ENCODE data around the gene WWC1.
"Not testable (repeated sequence)": the region's sequence is repeated elsewhere in the genome, so short reads cannot be mapped to it uniquely, and the experiment has no call there.

The WWC1 gene

DNA sequence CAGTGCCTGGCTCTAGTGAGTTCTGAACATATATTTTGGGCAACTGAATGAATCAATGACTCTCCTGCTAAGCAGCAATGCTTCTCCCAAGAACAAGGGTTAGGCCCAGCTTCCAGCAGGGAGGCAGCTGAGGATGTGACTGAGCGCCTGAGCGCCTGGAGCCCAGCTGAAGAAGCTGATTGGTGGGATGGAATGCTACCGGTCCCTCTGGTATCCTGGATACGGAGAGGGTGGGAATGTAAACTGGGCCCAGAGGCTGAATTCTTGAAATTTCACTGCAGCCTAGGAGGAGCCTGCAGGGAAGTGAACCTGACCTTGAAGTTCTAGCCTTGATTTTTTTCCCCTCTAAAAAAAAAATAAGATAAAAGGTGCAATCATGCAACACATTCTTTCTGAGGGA is 43.2 kb downstream of the WWC1 start:
- DNase-seq (ENCODE audit: low read depth) = peak; percentile 68

DNA sequence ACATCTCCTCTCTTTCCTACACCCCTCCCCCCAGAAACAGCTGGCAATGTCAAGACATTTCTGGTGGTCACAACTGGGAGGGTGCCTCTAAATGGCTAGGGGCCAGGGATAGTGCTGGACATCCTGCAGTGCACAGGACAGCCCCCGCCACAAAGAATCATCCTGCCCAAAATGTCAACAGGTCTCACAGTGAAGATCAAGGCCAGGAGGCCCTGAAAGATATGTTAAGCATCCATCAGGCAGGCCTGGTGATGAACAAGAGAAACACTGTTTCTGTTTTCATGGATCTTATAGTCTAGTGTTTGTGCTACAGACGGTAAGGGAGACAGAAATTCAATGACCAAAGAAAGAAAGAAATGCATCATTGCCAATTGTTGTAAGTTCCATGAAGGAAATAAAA is 45.9 kb downstream of the WWC1 start:
- DNase-seq (ENCODE audit: low read depth) = no peak

DNA sequence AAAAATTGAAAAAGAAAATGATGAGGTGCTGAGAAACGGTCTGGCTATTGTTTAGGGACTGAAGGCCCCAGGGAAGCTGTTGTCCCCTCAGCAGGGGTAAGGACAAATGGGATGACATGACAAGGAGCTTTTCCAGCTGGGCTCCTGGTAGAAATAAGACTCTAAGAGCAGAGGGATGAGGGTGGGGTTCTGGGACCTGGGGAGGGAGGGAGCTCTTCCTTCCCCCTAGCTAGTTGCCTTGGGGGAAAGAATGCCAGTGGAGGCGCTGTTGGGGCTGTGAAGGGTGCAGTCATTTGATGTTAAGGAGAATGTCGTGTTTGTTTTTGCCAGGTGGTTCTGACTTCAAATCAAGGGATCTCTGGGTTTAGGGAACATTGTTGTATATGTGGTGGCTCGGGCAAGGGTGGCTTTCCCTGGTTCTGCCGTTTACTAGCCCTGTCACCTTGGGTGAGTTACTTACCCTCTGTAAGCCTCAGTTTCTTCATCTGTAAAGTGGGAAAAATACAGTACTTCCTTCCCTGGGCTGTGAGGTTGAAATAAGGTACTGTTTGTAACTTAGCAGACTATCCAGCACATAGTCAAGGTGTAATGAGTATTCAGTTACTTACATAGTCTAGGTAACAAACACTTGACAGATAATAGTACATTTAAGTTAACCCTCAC is 47.8 kb downstream of the WWC1 start:
- peak; percentile 26 for DNase-seq (ENCODE audit: low read depth)

DNA sequence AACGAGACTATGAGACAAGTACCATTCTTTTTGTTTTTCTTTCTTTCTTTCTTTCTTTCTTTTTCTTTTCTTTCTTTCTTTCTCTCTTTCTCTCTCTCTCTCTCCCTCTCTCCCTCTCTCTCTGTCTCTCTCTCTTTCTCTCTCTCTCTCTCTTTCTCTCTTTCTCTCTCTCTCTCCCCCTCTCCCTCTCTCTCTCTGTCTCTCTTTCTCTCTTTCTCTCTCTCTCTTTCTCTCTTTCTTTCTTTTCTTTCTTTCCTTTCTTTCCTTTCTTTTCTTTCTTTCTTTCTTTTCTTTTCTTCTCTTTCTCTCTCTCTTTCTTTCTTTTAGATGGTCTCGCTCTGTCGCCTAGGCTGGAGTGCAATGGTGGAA is 48.3 kb downstream of the WWC1 start:
- DNase-seq (ENCODE audit: low read depth) = not testable (repeated sequence)

DNA sequence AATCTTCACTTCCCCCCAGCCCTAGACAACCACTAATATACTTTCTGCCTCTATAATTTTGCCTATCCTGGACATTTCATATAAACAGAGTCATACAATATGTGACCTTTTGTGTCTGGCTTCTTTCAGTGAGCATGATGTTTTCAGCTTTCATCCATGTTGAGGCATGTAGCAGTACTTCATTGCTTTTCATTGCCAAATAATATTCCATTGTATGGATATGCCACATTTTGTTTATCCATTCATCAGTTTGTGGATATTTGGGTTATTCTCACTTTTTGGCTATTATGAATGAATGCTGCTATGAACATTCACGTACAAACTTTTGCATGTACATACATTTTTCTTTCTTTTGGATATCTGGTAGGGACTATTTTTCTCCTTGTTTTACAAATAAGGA is 49.0 kb downstream of the WWC1 start:
- DNase-seq (ENCODE audit: low read depth) = no peak

DNA sequence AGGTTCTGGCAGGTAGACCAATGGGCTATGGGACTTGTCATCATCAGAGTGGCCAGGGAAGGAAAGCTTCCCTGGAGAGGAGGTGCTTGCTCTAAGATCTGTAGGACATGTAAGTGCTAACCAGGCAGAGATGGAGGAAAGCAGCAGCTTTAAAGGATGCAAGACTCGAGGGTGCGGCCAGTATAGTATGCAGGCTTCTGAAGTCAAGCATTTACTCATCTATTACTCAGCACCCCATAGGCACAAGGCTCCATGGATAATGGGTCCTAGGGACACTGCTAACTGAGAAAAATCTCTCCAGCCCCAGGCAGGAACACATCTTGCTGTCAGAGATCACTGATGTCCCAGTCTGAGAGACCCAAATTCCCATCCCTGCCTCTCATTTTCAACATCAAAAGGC is 49.7 kb downstream of the WWC1 start:
- DNase-seq (ENCODE audit: low read depth) = peak; percentile 79

DNA sequence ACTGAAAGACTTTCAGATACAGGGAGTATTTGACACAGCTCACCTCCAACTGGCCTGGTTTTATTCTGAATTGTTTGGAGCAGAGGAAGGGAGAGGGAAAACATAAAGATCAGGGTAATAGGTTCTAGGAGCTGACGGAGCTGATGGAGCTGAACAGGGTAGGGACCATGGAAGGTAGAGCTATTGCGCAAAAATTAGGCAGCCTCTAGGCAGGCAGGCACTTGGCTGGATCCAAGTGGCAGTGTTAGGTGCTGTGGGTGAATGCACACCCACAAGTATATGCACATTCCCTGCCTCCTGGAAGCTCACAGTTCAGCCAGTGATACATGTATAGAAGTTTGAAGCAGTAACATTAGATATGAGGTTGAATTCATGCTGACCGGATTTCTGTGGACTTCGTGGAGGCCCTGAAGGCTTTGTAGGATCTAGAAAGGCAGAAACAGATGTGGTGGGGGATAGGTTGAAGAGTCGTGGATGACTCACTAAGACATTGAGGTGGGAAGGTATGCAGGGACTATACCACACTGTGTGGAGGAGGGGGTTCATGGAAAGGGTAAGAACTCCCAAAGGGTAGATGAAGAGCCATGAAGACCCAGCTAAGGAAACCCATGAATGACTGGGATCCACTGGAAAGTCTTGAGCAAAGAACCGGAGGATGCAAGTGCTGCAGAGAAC is 50.8 kb downstream of the WWC1 start:
- DNase-seq (ENCODE audit: low read depth) = peak; percentile 47

DNA sequence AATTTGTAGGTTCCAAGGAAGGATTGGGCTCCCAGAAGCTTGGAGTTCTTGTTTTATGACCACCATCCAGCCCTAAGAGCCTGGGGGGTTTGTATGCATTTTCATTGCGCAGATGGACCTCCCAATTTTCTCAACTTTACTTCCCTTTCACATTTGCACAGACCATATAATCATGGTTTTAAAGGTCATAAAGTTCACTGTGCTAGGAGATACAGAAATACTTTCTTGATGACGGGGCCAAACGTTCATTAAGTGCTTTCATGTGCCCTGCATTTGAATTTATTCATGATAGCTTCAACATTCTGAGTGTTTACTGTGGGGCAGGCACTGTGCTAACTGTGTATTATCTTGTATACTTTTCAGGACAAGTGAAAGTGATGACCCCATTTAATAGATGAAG is 51.5 kb downstream of the WWC1 start:
- no peak for DNase-seq (ENCODE audit: low read depth)

DNA sequence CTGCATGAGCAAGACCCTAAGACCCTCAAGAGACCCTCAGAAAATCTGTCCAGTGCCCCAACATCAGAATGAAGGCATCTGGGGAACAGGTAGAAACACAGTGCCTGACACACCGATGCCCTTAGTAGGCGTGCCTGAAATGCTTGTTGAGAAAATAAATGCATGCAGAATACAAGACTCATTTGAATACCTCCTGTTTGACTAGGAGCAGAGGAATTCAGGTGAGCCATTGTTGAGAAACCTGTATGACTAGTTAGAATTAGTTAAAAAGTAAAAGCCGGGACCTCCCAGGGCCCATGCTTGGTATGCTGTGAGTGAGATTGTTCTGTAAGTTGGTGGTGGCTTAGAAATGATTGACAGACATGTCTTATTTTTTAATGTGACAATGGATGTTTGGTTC is 55.0 kb downstream of the WWC1 start:
- no peak for DNase-seq (ENCODE audit: low read depth)

DNA sequence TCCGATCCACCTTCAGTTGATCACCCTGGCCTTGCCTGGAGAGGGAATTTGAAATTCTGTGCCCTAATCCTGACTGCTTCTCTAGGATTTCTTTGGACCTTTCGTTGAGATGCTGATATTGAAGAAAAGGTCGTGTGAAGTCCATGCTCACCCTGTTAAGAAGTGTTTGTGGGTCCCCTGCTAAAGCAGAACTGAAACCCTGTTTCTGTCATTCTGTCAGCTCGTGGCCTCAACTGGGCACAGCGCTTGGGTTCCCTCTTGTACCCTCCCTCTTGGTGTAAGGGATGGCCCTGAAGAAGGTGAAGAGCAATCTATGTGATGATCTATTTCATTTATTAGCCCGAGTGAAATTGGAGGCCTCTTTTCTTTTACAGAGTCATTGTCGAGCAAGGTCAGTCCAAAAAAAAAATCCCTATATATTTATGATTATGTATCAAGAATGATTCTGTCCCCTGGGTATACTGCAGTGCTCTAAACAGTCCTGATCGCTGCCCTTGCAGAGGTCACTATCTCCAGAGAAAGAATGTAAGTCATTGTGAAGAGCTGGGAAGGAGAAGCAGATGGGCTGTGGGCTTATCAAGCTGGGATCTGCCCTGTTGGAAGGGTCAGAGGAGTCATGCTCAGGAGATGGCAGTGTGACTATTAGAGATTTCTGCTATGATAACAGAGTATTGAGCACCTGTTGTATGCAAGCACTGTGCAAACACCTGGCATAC is 56.1 kb downstream of the WWC1 start:
- DNase-seq (ENCODE audit: low read depth) = no peak

DNA sequence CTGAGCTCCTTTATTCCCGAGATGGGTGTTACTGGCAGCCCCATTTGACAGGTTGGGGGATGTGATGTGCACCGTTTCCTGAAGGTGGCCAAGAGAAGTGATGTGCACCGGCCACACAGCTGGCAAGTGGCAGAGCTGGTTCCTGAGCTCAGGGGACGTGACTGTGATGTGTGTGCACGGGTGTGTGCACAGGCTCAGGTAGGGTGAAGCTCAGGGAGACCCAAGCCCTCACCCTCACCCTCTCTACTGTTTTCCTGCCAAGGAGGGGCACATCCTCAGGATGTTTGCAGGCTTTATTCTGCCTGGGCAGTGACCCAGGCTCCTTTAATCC is 56.6 kb downstream of the WWC1 start:
- no peak for DNase-seq (ENCODE audit: low read depth)

DNA sequence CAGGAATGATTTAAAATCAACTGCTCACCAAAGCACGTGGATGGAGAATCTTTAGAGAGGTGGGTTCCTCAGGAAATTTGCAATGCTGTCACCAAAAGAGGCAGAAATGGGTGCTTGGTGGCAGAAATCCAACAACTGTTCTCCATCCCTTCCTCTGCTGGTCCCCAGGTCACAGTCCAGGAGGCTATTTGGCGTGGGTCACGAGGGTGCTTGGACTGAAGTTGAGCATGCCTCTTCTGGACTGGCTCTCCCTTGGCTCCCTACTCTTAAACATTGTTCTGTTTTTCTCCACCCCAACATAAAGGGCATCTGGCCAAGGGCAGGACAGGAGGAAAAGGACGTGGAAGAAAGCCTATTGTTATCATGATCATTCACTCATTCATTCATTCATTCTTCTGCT is 58.9 kb downstream of the WWC1 start:
- DNase-seq (ENCODE audit: low read depth) = no peak

DNA sequence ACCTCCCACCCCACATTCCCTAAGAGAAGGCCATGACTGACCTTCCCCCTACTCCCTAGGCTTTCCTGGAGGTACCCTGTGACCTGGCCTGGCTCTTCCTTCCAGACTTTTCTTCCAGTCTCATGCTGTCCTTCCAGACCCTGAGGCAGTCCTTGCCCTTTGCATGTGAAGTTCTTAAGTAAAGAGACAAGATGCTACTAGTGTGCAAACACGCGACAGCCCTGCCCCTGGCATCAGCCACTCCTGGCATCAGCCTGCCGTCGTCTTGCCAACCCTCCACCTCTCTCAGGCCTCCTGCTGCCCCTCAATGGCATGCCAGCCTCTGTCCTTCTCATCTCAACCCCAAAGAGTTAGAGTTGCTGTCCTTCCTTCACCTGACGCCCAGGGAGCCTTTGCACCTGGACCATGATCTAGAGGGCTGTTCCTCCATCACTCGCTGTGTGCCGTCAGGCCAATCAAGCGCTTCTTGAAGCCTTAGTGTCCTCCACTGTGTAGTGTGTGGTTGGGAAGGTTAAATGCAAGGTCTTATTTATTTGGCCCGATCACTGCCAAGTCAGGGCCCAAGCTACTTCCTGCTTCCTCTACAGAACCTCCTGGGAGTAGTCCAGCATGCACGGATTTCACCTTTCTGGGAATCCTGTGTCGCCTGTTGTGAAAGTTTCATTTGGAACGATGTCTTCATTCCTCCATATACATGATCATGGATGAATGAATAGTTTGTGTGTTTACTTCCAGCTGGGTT is 61.9 kb downstream of the WWC1 start:
- DNase-seq (ENCODE audit: low read depth) = no peak

DNA sequence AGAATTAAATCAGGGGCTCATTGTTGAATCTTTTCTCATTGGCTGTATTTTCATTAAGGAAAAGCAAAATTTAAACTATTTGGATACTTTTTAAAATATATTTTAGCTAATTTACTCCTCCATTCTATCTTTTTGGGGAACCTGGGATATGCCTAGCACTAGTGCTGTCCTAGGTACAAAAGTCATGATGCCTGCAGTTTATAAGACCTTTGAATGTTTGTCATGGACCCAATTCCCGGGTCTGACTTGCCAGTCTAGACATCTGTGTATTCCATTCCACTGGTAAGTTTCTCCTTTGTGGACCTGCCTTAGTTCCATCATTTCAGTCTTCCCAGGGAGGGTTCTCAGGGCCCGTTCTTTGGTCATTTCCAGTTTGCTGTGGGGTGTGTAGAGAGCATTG is 63.0 kb downstream of the WWC1 start:
- no peak for DNase-seq (ENCODE audit: low read depth)

DNA sequence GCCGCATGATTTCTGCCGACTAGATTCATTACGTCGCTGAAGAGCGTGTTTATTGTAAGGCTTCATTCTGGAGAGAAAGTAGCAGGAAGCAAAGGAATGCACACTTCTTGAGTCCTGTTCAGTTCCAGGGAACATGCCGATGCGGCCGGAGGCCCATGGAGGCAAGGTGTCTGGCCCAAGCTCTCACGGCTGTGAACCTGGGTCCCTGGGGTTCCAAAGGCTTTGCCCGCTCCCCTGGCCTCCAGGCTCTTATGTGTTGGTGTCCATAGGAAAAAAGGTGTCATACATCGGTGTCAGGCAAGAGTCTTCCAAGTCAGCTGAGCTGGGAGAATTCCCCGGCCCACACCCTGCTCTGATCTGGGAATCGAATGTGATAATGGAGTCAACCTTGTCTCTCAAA is 64.7 kb downstream of the WWC1 start:
- DNase-seq (ENCODE audit: low read depth) = no peak

DNA sequence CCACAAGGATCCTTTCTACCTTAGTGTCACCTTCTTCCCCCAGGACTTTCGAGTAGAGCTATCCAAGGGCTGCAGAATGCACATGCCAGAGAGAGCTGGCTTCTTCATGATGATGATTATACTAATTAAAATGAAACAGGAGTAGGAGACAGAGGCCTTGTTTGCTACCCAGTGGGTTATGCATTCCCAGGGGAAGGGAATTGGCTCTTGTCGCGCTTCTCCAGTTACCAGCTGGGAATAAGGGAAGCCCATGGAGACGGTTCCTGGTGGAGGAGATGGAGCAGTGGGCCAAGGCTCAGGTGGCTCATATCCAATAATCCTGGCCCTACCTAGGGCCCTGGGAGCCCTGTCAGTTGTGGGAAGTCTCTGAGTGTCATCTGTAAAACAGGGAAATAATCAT is 65.1 kb downstream of the WWC1 start:
- no peak for DNase-seq (ENCODE audit: low read depth)

DNA sequence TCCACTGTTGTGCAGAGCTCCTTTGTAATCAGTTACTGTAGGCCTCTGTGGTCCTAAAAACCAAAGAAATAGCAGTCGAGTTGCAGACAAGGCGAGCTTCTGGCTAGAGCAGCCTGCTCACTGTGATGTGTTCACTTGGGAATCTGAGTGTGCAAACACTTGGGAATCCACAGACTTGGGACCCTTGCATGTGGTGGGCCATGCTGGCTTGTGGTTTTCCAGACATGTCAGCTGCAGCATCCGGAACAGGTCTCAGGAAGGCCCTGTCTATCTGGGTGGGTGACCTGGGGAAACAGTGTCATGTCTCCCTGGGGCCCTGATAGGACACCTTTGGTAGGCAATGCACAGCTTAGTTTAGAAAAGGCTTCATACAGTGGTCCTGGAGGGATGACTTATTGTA is 66.4 kb downstream of the WWC1 start:
- DNase-seq (ENCODE audit: low read depth) = no peak

DNA sequence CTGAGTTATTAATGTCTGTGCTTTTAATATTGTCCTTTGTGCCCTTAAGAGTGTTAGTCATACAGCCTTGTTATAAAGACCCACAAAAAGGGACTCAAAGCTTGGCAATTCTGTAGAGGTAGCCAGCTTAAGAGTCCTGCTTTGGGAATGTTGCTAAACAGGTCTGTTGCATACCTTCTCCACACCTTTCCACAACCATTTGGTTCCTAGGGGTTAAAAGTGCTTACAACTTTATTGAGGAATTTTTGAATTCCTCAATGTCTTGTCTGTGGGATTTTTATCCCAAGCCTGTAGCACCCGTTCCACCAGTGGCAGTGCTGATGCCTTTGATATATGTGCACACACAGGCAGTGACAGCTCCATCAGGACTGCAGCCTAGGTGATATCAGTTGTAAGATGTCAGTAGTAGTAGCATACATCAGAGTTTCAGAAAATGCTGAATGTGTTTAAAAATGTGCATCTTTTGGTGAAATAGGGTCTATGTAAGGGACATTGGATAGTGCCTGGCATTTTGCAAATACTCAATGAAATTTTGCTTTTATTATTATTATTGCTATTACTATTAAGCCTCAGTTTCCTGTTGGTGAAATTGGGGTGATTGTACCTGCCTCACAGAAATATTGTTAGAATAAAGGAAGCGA is 68.5 kb downstream of the WWC1 start:
- DNase-seq (ENCODE audit: low read depth) = no peak

DNA sequence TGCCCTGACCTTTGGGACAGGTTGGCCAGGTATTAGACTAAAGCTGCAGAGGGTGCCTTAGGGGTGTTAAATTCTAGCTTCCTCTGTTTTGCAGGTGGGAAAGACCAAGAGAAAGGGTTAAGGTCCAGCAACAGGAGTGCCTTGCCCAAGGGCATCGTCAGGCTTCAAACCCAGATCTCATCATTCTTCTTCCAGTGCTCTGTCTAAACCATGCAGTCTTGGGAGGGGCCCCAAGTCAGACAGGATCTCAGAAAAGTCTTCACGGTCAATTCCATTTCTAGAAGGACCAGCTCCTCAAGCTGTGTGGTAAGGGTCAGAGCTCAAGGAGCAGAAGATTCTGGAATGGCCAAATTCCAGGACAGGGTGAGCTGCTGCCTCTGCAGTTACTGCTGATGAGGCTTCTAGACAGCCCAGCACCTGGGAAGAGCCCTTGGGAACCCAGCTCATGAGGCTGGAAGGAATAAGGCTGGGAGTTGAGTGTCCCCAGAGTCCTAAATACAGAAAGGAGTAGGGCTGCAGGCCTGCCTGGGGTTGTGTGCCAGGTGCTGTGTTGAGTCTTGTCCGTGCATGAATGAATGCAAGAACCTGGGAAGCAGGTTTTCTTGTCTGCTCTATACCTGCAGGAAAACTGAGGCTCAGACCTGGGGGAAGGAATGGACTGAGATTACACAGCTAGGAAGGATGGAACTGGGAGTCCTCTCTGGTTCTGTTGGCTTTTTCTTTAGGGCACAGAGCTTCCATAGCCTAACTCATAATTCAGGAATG is 69.3 kb downstream of the WWC1 start:
- no peak for DNase-seq (ENCODE audit: low read depth)

DNA sequence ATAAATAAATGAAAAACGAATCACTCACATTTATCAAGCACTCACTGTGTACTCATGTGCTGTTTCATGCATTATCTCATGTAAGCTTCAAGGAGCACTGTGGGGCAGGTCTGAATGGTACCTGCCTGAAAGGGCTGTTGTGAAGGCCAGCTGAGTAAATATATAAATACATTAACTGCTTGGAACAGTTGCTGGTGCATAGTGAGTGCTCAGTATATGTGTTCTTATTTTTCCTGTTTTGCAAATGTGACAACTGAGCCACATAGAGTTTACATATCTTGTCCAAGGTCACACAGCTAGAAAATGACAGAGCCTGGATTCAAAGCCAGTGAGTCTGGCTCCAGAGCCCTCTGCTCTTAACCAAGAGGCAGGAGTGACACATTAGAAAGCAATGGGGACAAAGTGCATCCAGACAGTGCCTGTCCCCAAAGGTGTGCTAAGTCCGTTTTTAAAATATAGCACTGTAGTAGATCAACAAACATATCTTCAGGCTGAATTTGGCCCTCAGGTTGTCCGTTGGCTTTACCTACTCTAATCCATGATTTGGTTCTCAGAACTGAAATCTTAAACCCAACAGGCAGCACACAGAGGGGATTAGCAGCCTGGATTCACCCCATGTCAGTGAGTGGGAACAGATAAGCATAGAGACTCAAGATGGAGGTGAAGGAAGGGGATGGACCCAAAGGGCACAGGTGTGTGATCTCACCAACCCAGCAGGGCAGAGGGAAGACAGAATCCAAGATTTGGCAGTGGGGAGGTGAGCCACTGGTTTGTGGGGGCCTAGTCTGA is 70.8 kb downstream of the WWC1 start:
- DNase-seq (ENCODE audit: low read depth) = no peak

DNA sequence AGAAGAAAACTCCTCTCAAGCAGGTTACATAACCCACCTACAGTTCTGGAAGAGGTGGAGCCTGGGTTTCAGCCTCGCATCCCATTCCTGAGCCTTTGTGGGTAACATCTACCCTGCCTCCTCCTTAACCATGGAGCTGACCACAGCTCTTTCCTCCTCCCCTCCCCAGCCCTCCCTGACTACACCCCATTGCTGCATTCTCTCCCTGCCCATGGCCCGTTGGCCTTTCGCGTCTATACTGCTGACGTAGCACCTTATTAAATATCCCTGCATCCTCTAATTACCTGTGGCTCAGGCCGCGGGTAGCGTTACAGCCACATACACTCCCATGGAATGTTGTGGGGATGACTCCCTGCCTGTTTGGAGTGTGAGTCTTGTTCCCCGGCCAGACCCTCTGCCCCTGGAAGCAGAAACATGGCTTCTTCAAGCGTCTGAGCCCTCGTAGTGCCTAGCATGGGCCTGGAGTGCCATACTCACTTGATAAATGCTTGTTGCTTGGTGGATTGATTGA is 72.8 kb downstream of the WWC1 start:
- peak; percentile 91 for DNase-seq (ENCODE audit: low read depth)
